Panc1 (cell line): Measurements from ENCODE around the gene TEAD4. TPM values are rescaled to one million over a fixed set of nuclear protein-coding genes. Genes with fewer than 3 reads are reported as not detected.

Source experiments
- ATAC-seq: fragments of 200-7000 bp; cut with Tn5 transposase; 2 replicates; pipeline ENCODE4 v1.9.1; 2020; ENCODE audit warnings: mild to moderate bottlenecking, moderate library complexity
- BruUV-seq: library from RNA; stranded (reverse); fragments of 400-500 nt; replicated peaks from 2 replicates; lab custom pipeline; 2021; lab: Mats Ljungman, UMichigan
- CTCF ChIA-PET: fragments of 300-600 bp; sonication (Branson Sonifier 250); formaldehyde crosslinking; loops from one replicate; lab custom pipeline; 2022; ENCODE audit warnings: antibody characterized with exemption; lab: Charles Lee
- POLR2A ChIA-PET: fragments of 300-600 bp; sonication (Branson Sonifier 250); formaldehyde crosslinking; loops from one replicate; lab custom pipeline; 2022; ENCODE audit warnings: antibody characterized with exemption; lab: Charles Lee
- DNase-seq: peaks from one replicate; pipeline ENCODE4 v3.0.0-alpha.2; 2010; ENCODE audit warnings: low read depth, low spot score
- H3K27ac ChIP-seq: 2 replicates; pipeline ENCODE4 v1.5.1; 2011; ENCODE audit warnings: mild to moderate bottlenecking, low read length, inconsistent platforms
- H3K27me3 ChIP-seq: fragments of 200-500 bp; sonication (Bioruptor generic); 2 replicates; pipeline ENCODE4 v1.6.0; 2014; ENCODE audit warnings: low read length, inconsistent platforms; ENCODE audit not compliant: control insufficient read depth, insufficient read depth
- H3K36me3 ChIP-seq: fragments of 200-500 bp; sonication (Bioruptor generic); 2 replicates; pipeline ENCODE4 v1.5.1; 2014; ENCODE audit warnings: inconsistent platforms, mild to moderate bottlenecking, low read length, moderate library complexity; ENCODE audit not compliant: control insufficient read depth, insufficient read depth
- H3K4me1 ChIP-seq: 2 replicates; pipeline ENCODE4 v1.5.1; 2011; ENCODE audit warnings: inconsistent platforms, mild to moderate bottlenecking, low read length, moderate library complexity; ENCODE audit not compliant: control insufficient read depth, insufficient read depth
- H3K4me3 ChIP-seq, 2 experiments: 2 replicates each; pipeline ENCODE4 v1.5.1; 2011 to 2012; ENCODE audit warnings: low read depth in 2 of 2, low read length in 2 of 2, mild to moderate bottlenecking in 2 of 2, inconsistent platforms in 1 of 2, moderate library complexity in 1 of 2
- H3K9me3 ChIP-seq: fragments of 200-500 bp; sonication (Bioruptor generic); 2 replicates; pipeline ENCODE4 v1.5.1; 2014; ENCODE audit warnings: low read depth, mild to moderate bottlenecking, inconsistent platforms, low read length, moderate library complexity; ENCODE audit not compliant: control insufficient read depth, insufficient read depth
- CTCF ChIP-seq: fragments of 450-650 bp; IDR thresholded peaks from 2 replicates; pipeline ENCODE4 v1.5.1; 2017; ENCODE audit warnings: mild to moderate bottlenecking
- POLR2AphosphoS5 ChIP-seq: IDR thresholded peaks from 2 replicates; pipeline ENCODE4 v1.6.1; 2012; ENCODE audit warnings: mild to moderate bottlenecking, low read depth, low read length, moderate library complexity
- SIN3A ChIP-seq: IDR thresholded peaks from 2 replicates; pipeline ENCODE4 v1.6.1; 2012; ENCODE audit warnings: low read depth, mild to moderate bottlenecking, low read length, moderate library complexity, borderline replicate concordance; ENCODE audit not compliant: insufficient read depth
- TCF7L2 ChIP-seq: IDR thresholded peaks from 2 replicates; pipeline ENCODE4 v1.6.1; 2011; ENCODE audit warnings: mild to moderate bottlenecking, low read depth, low read length, inconsistent platforms
- in situ Hi-C: cut with HindIII; loops from 2 replicates; pipeline ENCODE4 v1.10.0; 2016; ENCODE audit warnings: low sequenced_read_pairs, low pct_unique_long_range_greater_than_20kb
- intact Hi-C: fragments of 100-400 bp; cut with micrococcal nuclease; formaldehyde crosslinking; loops from one replicate; pipeline ENCODE4 v1.10.0; 2022; ENCODE audit not compliant: unreplicated experiment
- total RNA-seq: library from RNA; stranded (reverse); gene quantifications from one replicate; pipeline ENCODE4 v1.2.1, GENCODE V29; 2021; ENCODE audit not compliant: unreplicated experiment
- TF ChIP-seq, protein P1 (sequence below), 2 experiments: IDR thresholded peaks; 2 replicates each; pipeline ENCODE4 v1.6.1; 2011 to 2012; ENCODE audit warnings: low read depth in 2 of 2, control low read depth in 1 of 2, low read length in 1 of 2, mild to moderate bottlenecking in 1 of 2, moderate library complexity in 1 of 2; ENCODE audit not compliant: insufficient read depth in 1 of 2

Gene TEAD4
- total RNA-seq, 1 experiment from 2014 or later, result 47.6 TPM

DNA sequence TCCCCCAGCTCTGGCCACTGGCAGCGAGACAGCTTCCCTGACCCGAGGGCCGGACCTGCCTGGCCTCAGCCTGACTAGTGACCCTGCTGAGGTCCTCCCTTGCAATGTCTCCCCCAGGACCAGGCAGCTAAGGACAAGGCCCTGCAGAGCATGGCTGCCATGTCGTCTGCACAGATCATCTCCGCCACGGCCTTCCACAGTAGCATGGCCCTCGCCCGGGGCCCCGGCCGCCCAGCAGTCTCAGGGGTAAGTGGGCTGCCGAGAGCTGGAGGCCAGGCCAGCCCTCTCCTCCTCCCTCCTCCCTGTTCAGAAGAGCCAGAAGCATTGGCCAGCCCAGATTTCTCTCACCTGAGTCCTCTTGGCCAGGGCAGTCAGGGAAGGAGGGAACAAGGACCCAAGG lies 58.1 kb downstream of the TEAD4 start:
- no peaks in the 10 kb centered on the region for H3K27me3 ChIP-seq
- DNase-seq, result no peak
- ChIA-PET POLR2A (no interaction called here), CTCF (no interaction called here)
- no peak for TF ChIP-seq SIN3A
- H3K4me1 ChIP-seq, result no peaks in the 10 kb centered on the region
- no peaks in the 10 kb centered on the region for H3K9me3 ChIP-seq
- intact Hi-C loops, result no loop called here
- H3K27ac ChIP-seq, result no peak overlapping the region
- ATAC-seq, result no peak
- in situ Hi-C loops, result no loop called here
- H3K4me3 ChIP-seq, result no peak overlapping the region
- H3K36me3 ChIP-seq, result no peaks in the 10 kb centered on the region
- no TSS peak for BruUV-seq

GRCh38 chr12:3018284-3019004 lies 59.2 kb downstream of the TEAD4 start:
- intact Hi-C loops, result no loop called here
- Histone ChIP-seq H3K9me3 (no peaks in the 10 kb centered on the region), H3K36me3 (no peaks in the 10 kb centered on the region; the same call in 1 of the 2 replicates), H3K4me3 (no peak overlapping the region), H3K27ac (no peak overlapping the region), H3K27me3 (no peaks in the 10 kb centered on the region), H3K4me1 (no peaks in the 10 kb centered on the region)
- TF ChIP-seq SIN3A (no peak), POLR2AphosphoS5 (no peak), TCF7L2 (no peak), CTCF (no peak)
- TF ChIP-seq, protein P1, sequence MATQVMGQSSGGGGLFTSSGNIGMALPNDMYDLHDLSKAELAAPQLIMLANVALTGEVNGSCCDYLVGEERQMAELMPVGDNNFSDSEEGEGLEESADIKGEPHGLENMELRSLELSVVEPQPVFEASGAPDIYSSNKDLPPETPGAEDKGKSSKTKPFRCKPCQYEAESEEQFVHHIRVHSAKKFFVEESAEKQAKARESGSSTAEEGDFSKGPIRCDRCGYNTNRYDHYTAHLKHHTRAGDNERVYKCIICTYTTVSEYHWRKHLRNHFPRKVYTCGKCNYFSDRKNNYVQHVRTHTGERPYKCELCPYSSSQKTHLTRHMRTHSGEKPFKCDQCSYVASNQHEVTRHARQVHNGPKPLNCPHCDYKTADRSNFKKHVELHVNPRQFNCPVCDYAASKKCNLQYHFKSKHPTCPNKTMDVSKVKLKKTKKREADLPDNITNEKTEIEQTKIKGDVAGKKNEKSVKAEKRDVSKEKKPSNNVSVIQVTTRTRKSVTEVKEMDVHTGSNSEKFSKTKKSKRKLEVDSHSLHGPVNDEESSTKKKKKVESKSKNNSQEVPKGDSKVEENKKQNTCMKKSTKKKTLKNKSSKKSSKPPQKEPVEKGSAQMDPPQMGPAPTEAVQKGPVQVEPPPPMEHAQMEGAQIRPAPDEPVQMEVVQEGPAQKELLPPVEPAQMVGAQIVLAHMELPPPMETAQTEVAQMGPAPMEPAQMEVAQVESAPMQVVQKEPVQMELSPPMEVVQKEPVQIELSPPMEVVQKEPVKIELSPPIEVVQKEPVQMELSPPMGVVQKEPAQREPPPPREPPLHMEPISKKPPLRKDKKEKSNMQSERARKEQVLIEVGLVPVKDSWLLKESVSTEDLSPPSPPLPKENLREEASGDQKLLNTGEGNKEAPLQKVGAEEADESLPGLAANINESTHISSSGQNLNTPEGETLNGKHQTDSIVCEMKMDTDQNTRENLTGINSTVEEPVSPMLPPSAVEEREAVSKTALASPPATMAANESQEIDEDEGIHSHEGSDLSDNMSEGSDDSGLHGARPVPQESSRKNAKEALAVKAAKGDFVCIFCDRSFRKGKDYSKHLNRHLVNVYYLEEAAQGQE (IDR thresholded peaks at IDR 0.05; ENCODE audit: insufficient read depth in 1 of 2, low read depth in 2 of 2, low read length in 1 of 2), result no peak
- in situ Hi-C loops, result no loop called here
- ATAC-seq (no peak), DNase-seq (no peak)
- CTCF ChIA-PET, result no interaction called here
- BruUV-seq, result no TSS peak
- POLR2A ChIA-PET, result no interaction called here

DNA sequence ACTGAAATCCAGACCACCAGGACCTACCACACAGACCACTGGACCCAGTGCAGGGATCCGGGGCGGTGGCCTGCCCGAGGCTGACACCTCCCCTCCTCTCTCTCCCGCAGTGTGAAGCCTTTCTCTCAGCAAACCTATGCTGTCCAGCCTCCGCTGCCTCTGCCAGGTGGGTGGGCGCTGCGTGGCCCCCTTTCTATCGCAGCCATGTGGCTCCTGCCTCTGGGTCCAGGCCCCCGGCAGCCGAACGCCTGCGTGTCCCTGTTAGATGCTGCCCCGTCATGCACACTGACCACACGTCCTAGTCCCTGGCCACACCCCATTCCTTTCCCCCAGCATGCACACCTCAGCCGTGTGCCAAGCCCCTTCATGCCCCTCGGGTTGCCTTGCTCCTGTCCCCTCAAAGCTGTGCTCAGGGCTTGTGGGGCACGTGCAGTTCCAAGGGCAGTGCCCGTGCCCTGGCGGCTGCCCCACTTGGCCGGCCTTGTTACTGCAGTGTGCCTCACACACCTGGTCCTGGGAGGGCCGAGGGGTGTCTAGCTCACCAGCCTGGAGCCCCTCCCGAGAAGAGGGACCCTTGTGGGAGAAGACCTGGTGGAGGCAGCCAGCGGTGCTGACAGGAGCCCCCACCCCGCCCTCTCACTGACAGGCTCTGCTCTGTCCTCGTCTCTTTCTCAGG lies 59.9 kb downstream of the TEAD4 start:
- in situ Hi-C loops, result no loop called here
- TF ChIP-seq, protein P1 (IDR thresholded peaks at IDR 0.05; ENCODE audit: insufficient read depth in 1 of 2, low read depth in 2 of 2, low read length in 1 of 2), result no peak
- TF ChIP-seq POLR2AphosphoS5 (no peak), SIN3A (no peak), CTCF (no peak), TCF7L2 (no peak)
- no peaks in the 10 kb centered on the region for H3K9me3 ChIP-seq
- no peak overlapping the region for H3K27ac ChIP-seq
- ChIA-PET CTCF (no interaction called here), POLR2A (no interaction called here)
- H3K27me3 ChIP-seq, result no peaks in the 10 kb centered on the region
- no peak overlapping the region for H3K4me3 ChIP-seq
- ATAC-seq (no peak), DNase-seq (no peak)
- no TSS peak for BruUV-seq
- intact Hi-C loops, result no loop called here
- H3K4me1 ChIP-seq, result no peaks in the 10 kb centered on the region
- H3K36me3 ChIP-seq, result no peaks in the 10 kb centered on the region; the same call in 1 of the 2 replicates
